Stimulated activated CD8-positive, alpha-beta memory T cell treated with anti-CD3 and anti-CD28 coated beads, Interleukin-12 subunit alpha, Interleukin-12 subunit beta, amount 100 ng/mL, for 4 hours (primary cell): ENCODE data around the gene CTSK.
"Not testable (repeated sequence)": the region's sequence is repeated elsewhere in the genome, so short reads cannot be mapped to it uniquely, and the experiment has no call there.

Experiments used
- DNase-seq: peaks from one replicate; pipeline ENCODE4 v3.0.0-alpha.2; 2020; ENCODE audit warnings: low read depth

CTSK gene

GRCh38 chr1:150808121-150808520 lies at the start of gene CTSK:
Gene CTSK, minus strand, starts transcription at chr1:150808260. Its CDS starts 1,455 bp downstream, at chr1:150806805.
- no peak for DNase-seq

GRCh38 chr1:150852734-150853133 lies 44.7 kb upstream of the CTSK start:
- DNase-seq: not testable (repeated sequence)

- not testable (repeated sequence) for DNase-seq
Observed at GRCh38 chr1:150850801-150851362, 42.8 kb upstream of the CTSK start.

GRCh38 chr1:150846473-150847146 lies 38.5 kb upstream of the CTSK start:
- no peak for DNase-seq

- DNase-seq: no peak
Observed at GRCh38 chr1:150843474-150843873, 35.4 kb upstream of the CTSK start.

GRCh38 chr1:150842964-150843363 lies 34.9 kb upstream of the CTSK start:
- no peak for DNase-seq

GRCh38 chr1:150842343-150842742 lies 34.3 kb upstream of the CTSK start:
- no peak for DNase-seq

- DNase-seq: no peak
Observed at GRCh38 chr1:150841626-150842025, 33.6 kb upstream of the CTSK start.

- DNase-seq: not testable (repeated sequence)
Observed at GRCh38 chr1:150840850-150841249, 32.8 kb upstream of the CTSK start.

GRCh38 chr1:150836129-150836773 lies 28.2 kb upstream of the CTSK start:
- no peak for DNase-seq

- not testable (repeated sequence) for DNase-seq
Observed at GRCh38 chr1:150833961-150834360, 25.9 kb upstream of the CTSK start.

- no peak for DNase-seq
Observed at GRCh38 chr1:150832597-150832996, 24.5 kb upstream of the CTSK start.

- no peak for DNase-seq
Observed at GRCh38 chr1:150829751-150830150, 21.7 kb upstream of the CTSK start.

- DNase-seq: no peak
Observed at GRCh38 chr1:150826299-150826698, 18.2 kb upstream of the CTSK start.

- no peak for DNase-seq
Observed at GRCh38 chr1:150820730-150821512, 12.9 kb upstream of the CTSK start.

GRCh38 chr1:150815871-150816270 lies 7.8 kb upstream of the CTSK start:
- DNase-seq: no peak

GRCh38 chr1:150813028-150813707 lies 5.1 kb upstream of the CTSK start:
- DNase-seq: no peak

GRCh38 chr1:150810958-150811659 lies 3.0 kb upstream of the CTSK start:
- DNase-seq: no peak

- no peak for DNase-seq
Observed at GRCh38 chr1:150809651-150810050, 1.6 kb upstream of the CTSK start.

- DNase-seq: no peak
Observed at GRCh38 chr1:150808846-150809245, 786 bp upstream of the CTSK start.

- no peak for DNase-seq
Observed at GRCh38 chr1:150807249-150808023, 624 bp downstream of the CTSK start.
